IMR-90 (cell line): ENCODE results near the gene HOXC13. TPM values are rescaled to one million over a fixed set of nuclear protein-coding genes. Genes with fewer than 3 reads are reported as not detected.

ENCODE experiments used
- ATAC-seq: fragments of 200-7000 bp; cut with Tn5 transposase; 2 replicates; pipeline ENCODE4 v1.9.1; 2020; ENCODE audit warnings: low read depth, mild to moderate bottlenecking, moderate library complexity
- BruUV-seq: library from RNA; stranded (reverse); fragments of 400-500 nt; replicated peaks from 2 replicates; lab custom pipeline; 2021; lab: Mats Ljungman, UMichigan
- CTCF ChIA-PET: fragments of 300-600 bp; formaldehyde crosslinking; extraction: SDS; loops from one replicate; lab custom pipeline; 2021; ENCODE audit warnings: antibody characterized with exemption; lab: Yijun Ruan, JAX
- POLR2A ChIA-PET: fragments of 300-600 bp; sonication (Branson Sonifier 250); formaldehyde crosslinking; loops from one replicate; lab custom pipeline; 2022; ENCODE audit warnings: antibody characterized with exemption; ENCODE audit not compliant: unreplicated experiment; lab: Charles Lee
- DNase-seq: peaks from one replicate; pipeline ENCODE4 v3.0.0; 2013
- H2AFZ ChIP-seq: replicated peaks from 2 replicates; pipeline ENCODE3; 2013; ENCODE audit warnings: low read length, mild to moderate bottlenecking; ENCODE audit not compliant: poor library complexity
- H2AK5ac ChIP-seq: 2 replicates; pipeline ENCODE4 v1.6.1; 2013; ENCODE audit warnings: low read depth, low read length, inconsistent platforms
- H2AK9ac ChIP-seq: replicated peaks from 2 replicates; pipeline ENCODE3; 2013; ENCODE audit warnings: mild to moderate bottlenecking, low read depth, low read length, moderate library complexity; ENCODE audit not compliant: poor library complexity
- H2BK120ac ChIP-seq: 2 replicates; pipeline ENCODE4 v1.6.1; 2013; ENCODE audit warnings: low read depth, low read length, inconsistent platforms
- H2BK15ac ChIP-seq: 3 replicates; pipeline ENCODE4 v1.6.1; 2013; ENCODE audit warnings: low read depth, low read length, inconsistent platforms
- H2BK20ac ChIP-seq: 2 replicates; pipeline ENCODE4 v1.6.1; 2013; ENCODE audit warnings: low read depth, mild to moderate bottlenecking, inconsistent platforms, low read length, moderate library complexity
- H2BK5ac ChIP-seq: 2 replicates; pipeline ENCODE4 v1.6.1; 2013; ENCODE audit warnings: mild to moderate bottlenecking, low read depth, low read length, inconsistent platforms; ENCODE audit not compliant: poor library complexity, severe bottlenecking
- H3K14ac ChIP-seq: replicated peaks from 2 replicates; pipeline ENCODE4 v1.6.1; 2013; ENCODE audit warnings: low read depth, low read length, inconsistent platforms
- H3K18ac ChIP-seq: 2 replicates; pipeline ENCODE4 v1.6.1; 2013; ENCODE audit warnings: low read depth, low read length, control low read depth
- H3K23ac ChIP-seq: 2 replicates; pipeline ENCODE4 v1.6.1; 2013; ENCODE audit warnings: low read depth, low read length, inconsistent platforms
- H3K27ac ChIP-seq: 2 replicates; pipeline ENCODE4 v1.5.1; 2013; ENCODE audit warnings: mild to moderate bottlenecking, control low read depth, low read length; ENCODE audit not compliant: insufficient read depth
- H3K27me3 ChIP-seq: 2 replicates; pipeline ENCODE4 v1.6.1; 2013; ENCODE audit warnings: low read length; ENCODE audit not compliant: control insufficient read depth, insufficient read depth
- H3K36me3 ChIP-seq: 2 replicates; pipeline ENCODE4 v1.6.1; 2013; ENCODE audit warnings: low read length, mixed read lengths; ENCODE audit not compliant: control insufficient read depth, insufficient read depth
- H3K4ac ChIP-seq: 2 replicates; pipeline ENCODE4 v1.6.1; 2013; ENCODE audit warnings: low read depth, low read length, inconsistent platforms
- H3K4me1 ChIP-seq: 2 replicates; pipeline ENCODE4 v1.6.1; 2013; ENCODE audit warnings: low read length, mixed read lengths; ENCODE audit not compliant: control insufficient read depth, insufficient read depth
- H3K4me2 ChIP-seq: 2 replicates; pipeline ENCODE4 v1.6.1; 2013; ENCODE audit warnings: low read depth, mild to moderate bottlenecking, control low read depth, low read length, moderate library complexity
- H3K4me3 ChIP-seq: 2 replicates; pipeline ENCODE4 v1.5.1; 2013; ENCODE audit warnings: low read depth, mild to moderate bottlenecking, control low read depth, low read length, moderate library complexity; ENCODE audit not compliant: insufficient read depth
- H3K56ac ChIP-seq: 2 replicates; pipeline ENCODE4 v1.6.1; 2013; ENCODE audit warnings: low read length, inconsistent platforms; ENCODE audit not compliant: insufficient read depth; ENCODE audit errors: extremely low read depth
- H3K79me1 ChIP-seq, 2 experiments: 2 replicates each; pipeline ENCODE4 v1.6.1; 2013; ENCODE audit warnings: low read length in 2 of 2, inconsistent platforms in 1 of 2, low read depth in 1 of 2
- H3K9ac ChIP-seq: 2 replicates; pipeline ENCODE4 v1.6.1; 2013; ENCODE audit warnings: low read depth, low read length, control low read depth
- H3K9me1 ChIP-seq: 2 replicates; pipeline ENCODE4 v1.6.1; 2013; ENCODE audit warnings: low read length, inconsistent platforms; ENCODE audit not compliant: insufficient read depth
- H3K9me3 ChIP-seq: 2 replicates; pipeline ENCODE4 v1.6.1; 2013; ENCODE audit warnings: low read length; ENCODE audit not compliant: control insufficient read depth, insufficient read depth
- H4K20me1 ChIP-seq: 2 replicates; pipeline ENCODE4 v1.6.1; 2013; ENCODE audit warnings: low read length, inconsistent platforms; ENCODE audit not compliant: insufficient read depth
- H4K5ac ChIP-seq: 2 replicates; pipeline ENCODE4 v1.6.1; 2013; ENCODE audit warnings: mild to moderate bottlenecking, low read depth, low read length, control low read depth
- H4K8ac ChIP-seq, 2 experiments: 2 replicates each; pipeline ENCODE4 v1.6.1; 2013; ENCODE audit warnings: low read depth in 2 of 2, low read length in 2 of 2, control low read depth in 1 of 2, inconsistent platforms in 1 of 2
- H4K91ac ChIP-seq: 2 replicates; pipeline ENCODE4 v1.6.1; 2013; ENCODE audit warnings: low read depth, low read length, inconsistent platforms; ENCODE audit not compliant: insufficient read depth
- FOS ChIP-seq: fragments of 150-350 bp; IDR thresholded peaks from 2 replicates; pipeline ENCODE4 v1.6.1; 2016; ENCODE audit warnings: low read depth, low read length
- MAZ ChIP-seq: IDR thresholded peaks from 2 replicates; pipeline ENCODE4 v1.6.1; 2012; ENCODE audit warnings: low read depth, mild to moderate bottlenecking, low read length, improper control_type of control experiment, moderate library complexity, borderline replicate concordance
- WGBS, 2 experiments: methylation state at CpG; one replicate each; pipeline versions ENCODE4 v1.1.5 to v1.1.7; 2013; ENCODE audit warnings: missing lambda C conversion rate in 2 of 2; ENCODE audit not compliant: insufficient read length in 1 of 2; ENCODE audit errors: extremely low coverage in 2 of 2; 5-methylcytosine and 5-hydroxymethylcytosine counted together
- dilution Hi-C: fragments of 300-500 bp; cut with HindIII; formaldehyde crosslinking; loops from one replicate; pipeline ENCODE4 v1.14.3; 2018; ENCODE audit warnings: low sequenced_read_pairs; ENCODE audit not compliant: unreplicated experiment
- in situ Hi-C: fragments of 300-500 bp; cut with MboI; formaldehyde crosslinking; loops from 3 replicates; pipeline ENCODE4 v1.14.3; 2019; ENCODE audit warnings: low sequenced_read_pairs, inconsistent platforms, mixed read lengths
- intact Hi-C: fragments of 100-400 bp; cut with micrococcal nuclease; formaldehyde crosslinking; loops from 2 replicates; pipeline ENCODE4 v1.10.0; 2022
- polyA plus RNA-seq, 3 experiments: library from polyadenylated mRNA; depleted of rRNA; stranded (reverse); fragments of >200 nt; gene quantifications; 2 replicates each; pipeline ENCODE4 v1.2.3, GENCODE V29; 2012; ENCODE audit warnings: low replicate concordance in 1 of 3
- total RNA-seq: library from RNA; depleted of rRNA; stranded (reverse); fragments of >200 nt; gene quantifications from 2 replicates; pipeline ENCODE4 v1.2.3, GENCODE V29; 2012

The HOXC13 gene
- total and polyA plus RNA-seq, 2 of the 4 experiments (the other 2 are of a cell fraction) = not detected

- intact Hi-C loops (no loop called here), in situ Hi-C loops (no loop called here), dilution Hi-C loops (no loop called here)
- ATAC-seq = no peak
- Histone ChIP-seq H4K20me1 (peaks cover 2% of the 10 kb centered on the region; the same call in 1 of the 2 replicates), H2BK15ac (no peak overlapping the region), H4K5ac (no peak overlapping the region), H3K18ac (no peak overlapping the region), H2BK120ac (no peak overlapping the region), H3K27me3 (peaks cover 99% of the 10 kb centered on the region), H2BK20ac (no peak overlapping the region), H3K4me2 (no peak overlapping the region), H2AK5ac (no peak overlapping the region), H3K4me1 (peaks cover 2% of the 10 kb centered on the region; the same call in 1 of the 2 replicates), H3K9me1 (no peaks in the 10 kb centered on the region), H4K8ac (no peak overlapping the region), H3K56ac (no peak overlapping the region), H2AFZ (no peak overlapping the region), H2BK5ac (no peak overlapping the region), H3K36me3 (no peaks in the 10 kb centered on the region), H3K4me3 (no peak overlapping the region), H2AK9ac (no peak overlapping the region), H3K23ac (no peak overlapping the region), H3K9me3 (peaks cover 15% of the 10 kb centered on the region), H3K14ac (no peak overlapping the region), H3K4ac (no peak overlapping the region), H3K9ac (no peak overlapping the region), H3K79me1 (no peaks in the 10 kb centered on the region), H4K91ac (no peak overlapping the region), H3K27ac (no peak overlapping the region)
- CTCF ChIA-PET = no interaction called here
- POLR2A ChIA-PET = no interaction called here
- TF ChIP-seq FOS (no peak), MAZ (no peak)
- DNase-seq = no peak
- WGBS, 2 experiments = 28% methylated on average over 2 of the region's 3 CpGs; no CpG with 5 or more reads in 1 of the 2 experiments
- BruUV-seq = no TSS peak
These were observed 32.5 kb downstream of the HOXC13 start for GRCh38 chr12:53971129-53971528.
